Neural cell (in vitro differentiated cells): Measurements from ENCODE around the gene RUFY3. TPM values are rescaled to one million over a fixed set of nuclear protein-coding genes. Genes with fewer than 3 reads are reported as not detected.
"Not testable (repeated sequence)": the region's sequence is repeated elsewhere in the genome, so short reads cannot be mapped to it uniquely, and the experiment has no call there.

Experiments
- H2AFZ ChIP-seq: fragments of 200-600, 300-800 bp; sonication (generic), shearing (Covaris generic); 2 replicates; pipeline ENCODE4 v1.6.0; 2014; ENCODE audit warnings: low read depth, mild to moderate bottlenecking, antibody characterized with exemption, low read length, moderate library complexity
- H3F3A ChIP-seq: fragments of 200-600 bp; shearing (Covaris generic); 2 replicates; pipeline ENCODE4 v1.6.1; 2016; ENCODE audit warnings: mild to moderate bottlenecking, moderate library complexity, mixed read lengths, antibody characterized with exemption, low read length; ENCODE audit not compliant: insufficient read depth, poor library complexity, severe bottlenecking
- H3K27ac ChIP-seq: fragments of 200-600, 300-800 bp; sonication (generic), shearing (Covaris generic); 2 replicates; pipeline ENCODE4 v1.5.1; 2014; ENCODE audit warnings: mild to moderate bottlenecking, low read length, moderate library complexity
- H3K27me3 ChIP-seq: fragments of 300-800, 200-600 bp; sonication (generic), shearing (Covaris generic); 2 replicates; pipeline ENCODE4 v1.6.0; 2014; ENCODE audit warnings: mild to moderate bottlenecking, low read depth, low read length, moderate library complexity; ENCODE audit not compliant: insufficient read depth
- H3K36me3 ChIP-seq: fragments of 300-800, 200-600 bp; sonication (generic), shearing (Covaris generic); 2 replicates; pipeline ENCODE4 v1.5.1; 2014; ENCODE audit warnings: mild to moderate bottlenecking, antibody characterized with exemption, low read length, moderate library complexity; ENCODE audit not compliant: insufficient read depth
- H3K4me2 ChIP-seq: fragments of 300-800, 200-600 bp; sonication (generic), shearing (Covaris generic); 2 replicates; pipeline ENCODE4 v1.6.0; 2014; ENCODE audit warnings: mild to moderate bottlenecking, low read length
- H3K4me3 ChIP-seq: fragments of 300-800, 200-600 bp; sonication (generic), shearing (Covaris generic); 2 replicates; pipeline ENCODE4 v1.5.1; 2014; ENCODE audit warnings: mild to moderate bottlenecking, low read length, moderate library complexity
- H3K79me2 ChIP-seq: fragments of 200-600 bp; shearing (Covaris generic); replicated peaks from 2 replicates; pipeline ENCODE4 v1.6.0; 2014; ENCODE audit warnings: mild to moderate bottlenecking, low read length, moderate library complexity; ENCODE audit not compliant: insufficient read depth
- H3K9ac ChIP-seq: fragments of 300-800, 200-600 bp; sonication (generic), shearing (Covaris generic); 2 replicates; pipeline ENCODE4 v1.6.1; 2016; ENCODE audit warnings: mild to moderate bottlenecking, low read length, mixed read lengths
- H3K9me2 ChIP-seq: fragments of 200-600 bp; shearing (Covaris generic); 2 replicates; pipeline ENCODE4 v1.6.1; 2016; ENCODE audit warnings: mild to moderate bottlenecking, low read length, mixed read lengths; ENCODE audit not compliant: insufficient read depth
- H3K9me3 ChIP-seq: fragments of 200-600, 300-800 bp; sonication (generic), shearing (Covaris generic); 2 replicates; pipeline ENCODE4 v1.6.1; 2016; ENCODE audit warnings: mild to moderate bottlenecking, mixed run types, low read length, moderate library complexity, mixed read lengths
- H4K20me1 ChIP-seq: fragments of 200-600 bp; shearing (Covaris generic); 2 replicates; pipeline ENCODE4 v1.6.1; 2016; ENCODE audit warnings: mild to moderate bottlenecking, mixed run types; ENCODE audit not compliant: insufficient read depth
- CTCF ChIP-seq: fragments of 450-650 bp; IDR thresholded peaks from 2 replicates; pipeline ENCODE4 v1.5.1; 2014; ENCODE audit warnings: antibody characterized with exemption, mild to moderate bottlenecking, moderate library complexity; ENCODE audit not compliant: poor library complexity, severe bottlenecking
- EP300 ChIP-seq: fragments of 450-650 bp; conservative IDR thresholded peaks from 2 replicates; pipeline ENCODE4 v1.6.1; 2014; ENCODE audit warnings: antibody characterized with exemption, mild to moderate bottlenecking, moderate library complexity; ENCODE audit not compliant: poor library complexity, severe bottlenecking
- EZH2 ChIP-seq: fragments of 200-600, 300-800 bp; shearing (Covaris generic), sonication (generic); IDR thresholded peaks from 2 replicates; pipeline ENCODE4 v1.6.1; 2014; ENCODE audit warnings: antibody characterized with exemption, low read length, borderline replicate concordance, mild to moderate bottlenecking; ENCODE audit not compliant: insufficient read depth, poor library complexity, severe bottlenecking
- MXI1 ChIP-seq: fragments of 450-650 bp; conservative IDR thresholded peaks from 2 replicates; pipeline ENCODE4 v1.6.1; 2014; ENCODE audit warnings: antibody characterized with exemption, mild to moderate bottlenecking; ENCODE audit not compliant: poor library complexity, severe bottlenecking
- POLR2AphosphoS5 ChIP-seq: IDR thresholded peaks from 2 replicates; pipeline ENCODE4 v1.6.1; 2012
- RAD21 ChIP-seq: fragments of 450-650 bp; conservative IDR thresholded peaks from 2 replicates; pipeline ENCODE4 v1.6.1; 2014; ENCODE audit warnings: antibody characterized with exemption, mild to moderate bottlenecking, moderate library complexity
- REST ChIP-seq: IDR thresholded peaks from 2 replicates; pipeline ENCODE4 v1.6.1; 2012; ENCODE audit warnings: borderline replicate concordance
- SMC3 ChIP-seq: fragments of 450-650 bp; conservative IDR thresholded peaks from 2 replicates; pipeline ENCODE4 v1.6.1; 2014; ENCODE audit warnings: antibody characterized with exemption, mild to moderate bottlenecking, moderate library complexity; ENCODE audit not compliant: poor library complexity
- TAF1 ChIP-seq: IDR thresholded peaks from 2 replicates; pipeline ENCODE4 v1.6.1; 2012; ENCODE audit warnings: low read depth
- polyA plus RNA-seq: library from polyadenylated mRNA; depleted of rRNA; stranded (reverse); fragments of >200 nt; gene quantifications from 2 replicates; pipeline ENCODE4 v1.2.3, GENCODE V29; 2014

The RUFY3 gene
- polyA plus RNA-seq, 1 donor from 2014 or later: 414 TPM

GRCh38 chr4:70725633-70726032 is 3.9 kb downstream of the RUFY3 start:
- Histone ChIP-seq H3K27me3 (no peaks in the 10 kb centered on the region), H3K9me3 (no peaks in the 10 kb centered on the region), H3K79me2 (peaks cover 82% of the 10 kb centered on the region), H3K4me2 (peak overlapping the region; percentile 28), H3K27ac (no peak overlapping the region), H2AFZ (no peak overlapping the region), H3K36me3 (no peaks in the 10 kb centered on the region), H4K20me1 (peaks cover 11% of the 10 kb centered on the region), H3K4me3 (peak overlapping the region; percentile 71), H3K9ac (no peak overlapping the region), H3K9me2 (no peaks in the 10 kb centered on the region), H3F3A (peaks cover 3% of the 10 kb centered on the region)
- TF ChIP-seq MXI1: no peak
- no peak for TF ChIP-seq CTCF
- no peak for TF ChIP-seq SMC3
- no peak for TF ChIP-seq EP300
- TF ChIP-seq EZH2: no peak
- TF ChIP-seq REST: no peak
- TF ChIP-seq TAF1: no peak
- no peak for TF ChIP-seq RAD21
- no peak for TF ChIP-seq POLR2AphosphoS5

GRCh38 chr4:70726515-70726914 is 4.8 kb downstream of the RUFY3 start:
- H3K36me3 ChIP-seq, H3K9ac ChIP-seq, H3K9me3 ChIP-seq, H3K9me2 ChIP-seq, H3K27me3 ChIP-seq, H3K27ac ChIP-seq, H3F3A ChIP-seq, H2AFZ ChIP-seq, H3K4me2 ChIP-seq: not testable (repeated sequence)
- Histone ChIP-seq H3K4me3 (peak overlapping the region; percentile 71), H3K79me2 (peaks cover 88% of the 10 kb centered on the region), H4K20me1 (peaks cover 11% of the 10 kb centered on the region)

- no peaks in the 10 kb centered on the region for H3K9me3 ChIP-seq
- H3K27me3 ChIP-seq: no peaks in the 10 kb centered on the region
- H3K36me3 ChIP-seq: no peaks in the 10 kb centered on the region
- H3K9ac ChIP-seq: no peak overlapping the region
- H3K4me2 ChIP-seq: no peak overlapping the region
- H3K9me2 ChIP-seq: no peaks in the 10 kb centered on the region
- no peak overlapping the region for H2AFZ ChIP-seq
- no peak overlapping the region for H3K27ac ChIP-seq
- H3K79me2 ChIP-seq: peaks cover 88% of the 10 kb centered on the region
- peak overlapping the region; percentile 40 for H3K4me3 ChIP-seq
- H3F3A ChIP-seq: no peaks in the 10 kb centered on the region
- peaks cover 11% of the 10 kb centered on the region for H4K20me1 ChIP-seq
- TF ChIP-seq CTCF (no peak), TAF1 (no peak), MXI1 (no peak), POLR2AphosphoS5 (no peak), REST (no peak), EZH2 (no peak), SMC3 (no peak), EP300 (no peak), RAD21 (no peak)
Observed at GRCh38 chr4:70728091-70728490, 6.3 kb downstream of the RUFY3 start.
